HG02840 (cell line): ENCODE data around the gene LSM4.
"Not testable (repeated sequence)": the region's sequence is repeated elsewhere in the genome, so short reads cannot be mapped to it uniquely, and the experiment has no call there.

Experiments
- ATAC-seq: cut with Tn5 transposase; IDR thresholded peaks from one replicate; pipeline ENCODE4 v1.9.1; 2021; ENCODE audit warnings: mild to moderate bottlenecking, moderate library complexity, moderate number of reproducible peaks; ENCODE audit not compliant: unreplicated experiment, low FRiP score

Gene LSM4

DNA sequence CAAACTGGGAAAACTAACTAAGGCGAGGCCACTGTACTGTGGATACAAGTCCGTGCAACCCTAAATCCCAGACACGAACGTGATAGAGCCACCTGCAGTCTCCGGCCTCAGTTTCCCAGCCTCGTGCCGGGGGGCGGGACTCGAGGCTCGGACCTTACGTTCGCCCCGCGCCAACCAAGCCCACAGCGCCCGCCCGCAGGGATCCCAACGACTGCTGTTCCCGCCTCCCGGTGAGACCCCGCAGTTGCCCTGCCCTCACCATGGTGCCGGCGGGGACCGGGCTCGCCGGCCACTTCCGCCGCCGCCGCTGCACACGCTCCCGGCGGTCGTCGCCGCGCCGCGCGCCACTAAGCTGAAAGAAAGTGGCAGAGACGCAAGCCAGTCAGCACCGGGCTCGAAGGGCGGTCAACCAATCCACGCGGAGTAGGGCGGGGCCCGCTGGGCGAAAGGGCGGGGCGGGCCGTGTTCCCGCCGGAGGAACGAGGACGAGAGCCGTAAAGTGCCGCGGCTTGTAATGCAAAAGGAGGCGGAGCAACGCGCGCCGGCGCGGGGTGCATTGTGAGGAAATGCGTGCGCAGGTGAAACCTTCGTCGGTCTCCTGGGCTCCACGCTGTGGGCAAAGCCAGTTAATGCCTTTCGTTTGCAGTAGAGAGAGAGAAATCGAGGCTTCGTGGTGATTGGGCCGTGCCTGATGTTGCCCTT is at the start of gene LSM4:
TSS of gene LSM4 (minus strand) at position 318 of the 702 bp plus-strand sequence. CDS start at position 262, 56 bp downstream.
- ATAC-seq: peak; percentile 88

DNA sequence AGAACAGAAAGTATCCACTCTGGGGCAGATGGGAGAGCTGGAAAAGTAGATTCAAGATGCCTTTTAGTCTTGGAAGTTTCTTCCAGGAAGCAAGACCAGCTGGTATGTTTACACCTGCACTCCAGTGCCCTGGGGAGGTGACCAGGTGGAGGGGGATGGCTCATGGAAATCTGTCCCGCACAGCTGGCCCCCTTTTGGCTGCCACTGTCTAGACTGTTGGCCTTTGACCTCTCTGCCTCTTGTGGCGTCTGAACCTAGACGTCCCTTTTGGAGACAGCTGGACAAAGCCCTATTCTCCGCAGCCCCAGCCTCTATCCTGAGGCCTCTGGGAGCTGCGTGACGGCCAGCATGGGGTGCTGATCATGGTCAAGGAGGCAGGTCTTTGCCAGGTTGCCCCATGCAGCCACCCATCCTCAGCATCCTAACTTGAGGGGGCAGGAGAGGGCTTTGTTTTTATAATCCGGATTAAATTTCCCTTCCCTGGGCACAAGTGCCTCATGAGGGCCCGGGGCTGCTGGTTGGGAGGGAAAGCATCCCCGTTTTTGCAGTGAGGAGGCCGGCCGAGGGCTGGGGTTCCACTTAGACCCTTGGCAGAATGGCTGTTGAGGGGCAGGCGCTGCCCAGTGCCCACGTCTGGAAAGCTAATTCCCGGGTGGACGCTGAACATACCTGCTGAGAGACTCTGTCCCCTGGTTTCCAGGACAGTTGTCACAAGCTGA is 45.8 kb upstream of the LSM4 start:
- ATAC-seq: no peak

DNA sequence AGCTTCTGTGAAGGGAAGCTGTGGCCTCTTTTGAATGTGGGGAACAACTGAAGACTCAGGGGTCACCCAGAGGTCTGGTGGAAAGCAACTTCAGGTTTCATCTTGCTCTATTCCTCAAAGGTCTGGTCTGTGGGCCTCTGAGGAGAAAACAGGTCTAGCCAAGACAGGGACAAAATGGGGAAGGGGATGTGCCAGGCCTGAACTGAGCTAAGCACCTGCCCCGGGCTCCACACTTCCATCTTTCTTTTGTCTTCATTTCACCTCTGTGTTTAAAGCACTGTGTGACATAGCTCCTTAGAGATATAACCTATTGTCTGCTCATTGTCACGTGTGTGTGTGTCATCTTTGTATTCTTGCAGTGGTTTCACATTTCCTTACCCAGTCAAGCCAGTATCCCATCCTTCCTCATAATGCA is 43.2 kb upstream of the LSM4 start:
- ATAC-seq: no peak

GRCh38 chr19:18364826-18365528 is 42.1 kb upstream of the LSM4 start:
- ATAC-seq: no peak

- not testable (repeated sequence) for ATAC-seq
Observed at GRCh38 chr19:18364277-18364825, 41.5 kb upstream of the LSM4 start.

DNA sequence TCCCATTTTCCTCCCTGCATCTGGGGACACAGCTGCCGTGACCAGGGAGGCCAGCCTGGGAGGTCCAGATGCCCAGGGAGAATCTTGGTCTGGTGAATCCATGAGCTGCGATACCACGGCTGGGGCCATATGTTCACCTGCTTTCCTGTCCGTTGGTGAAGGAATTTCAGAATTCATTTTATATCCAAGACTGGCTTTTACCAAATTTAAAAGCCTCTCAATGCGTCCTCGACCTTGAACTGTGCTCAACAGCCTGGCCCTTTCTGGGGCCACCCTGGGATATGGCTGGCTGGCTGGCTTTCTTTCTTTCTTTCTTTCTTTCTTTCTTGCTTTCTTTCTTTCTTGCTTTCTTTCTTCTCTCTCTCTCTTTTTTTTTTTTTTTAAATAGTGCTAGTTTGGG is 40.9 kb upstream of the LSM4 start:
- ATAC-seq: no peak

- no peak for ATAC-seq
Observed at GRCh38 chr19:18362934-18363542, 40.2 kb upstream of the LSM4 start.

GRCh38 chr19:18361646-18362045 is 38.8 kb upstream of the LSM4 start:
- no peak for ATAC-seq

GRCh38 chr19:18357041-18357440 is 34.2 kb upstream of the LSM4 start:
- ATAC-seq: no peak

DNA sequence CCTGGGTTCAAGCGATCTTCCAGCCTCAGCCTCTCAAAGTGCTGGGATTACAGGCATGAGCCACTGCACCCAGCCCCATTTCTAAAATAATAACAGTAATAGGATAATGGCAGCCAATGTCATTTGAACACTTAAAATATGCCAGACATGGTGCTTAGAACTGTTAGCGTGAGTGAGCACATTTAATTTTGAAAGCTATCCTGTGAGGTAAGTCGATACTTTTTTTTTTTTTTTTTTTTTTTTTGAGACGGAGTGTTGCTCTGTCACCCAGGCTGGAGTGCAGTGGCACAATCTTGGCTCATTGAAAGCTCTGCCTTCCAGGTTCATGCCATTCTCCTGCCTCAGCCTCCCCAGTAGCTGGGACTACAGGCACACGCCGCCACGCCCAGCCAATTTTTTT is 31.9 kb upstream of the LSM4 start:
- not testable (repeated sequence) for ATAC-seq

GRCh38 chr19:18353378-18354005 is 30.6 kb upstream of the LSM4 start:
- no peak for ATAC-seq

DNA sequence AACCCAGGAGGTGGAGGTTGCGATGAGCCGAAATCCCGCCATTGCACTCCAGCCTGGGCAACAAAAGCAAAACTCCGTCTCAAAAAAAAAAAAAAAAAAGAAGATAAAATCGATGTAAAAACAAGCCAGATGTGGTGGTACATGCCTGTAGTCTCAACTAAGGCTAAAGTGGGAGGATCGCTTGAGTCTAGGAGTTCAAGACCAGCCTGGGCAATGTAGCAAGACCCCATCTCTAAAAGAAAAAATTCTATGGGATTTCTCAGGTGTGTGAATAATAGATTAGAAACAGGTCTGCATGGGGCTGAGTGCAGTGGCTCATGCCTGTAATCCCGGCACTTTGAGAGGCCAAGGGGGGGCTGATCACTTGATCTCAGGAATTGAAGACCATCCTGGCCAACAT is 28.7 kb upstream of the LSM4 start:
- ATAC-seq: no peak

DNA sequence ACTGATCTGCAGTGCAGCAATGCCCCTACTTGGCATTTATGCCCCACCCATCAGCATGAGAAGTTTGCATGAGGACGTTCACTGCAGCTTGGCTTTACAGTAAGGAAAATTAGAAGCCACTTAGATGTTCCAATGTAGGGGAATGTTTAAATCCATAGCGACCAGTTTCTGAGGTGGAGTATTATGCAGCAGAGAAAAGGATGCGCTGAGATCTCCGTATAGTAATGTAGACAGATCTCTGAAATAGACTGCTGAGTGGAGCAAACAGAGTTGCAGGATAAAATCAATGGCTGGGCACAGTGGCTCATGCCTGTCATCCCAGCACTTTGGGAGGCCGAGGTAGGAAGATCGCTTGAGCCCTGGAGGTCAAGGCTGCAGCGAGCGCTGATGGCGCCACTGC is 27.6 kb upstream of the LSM4 start:
- ATAC-seq: no peak

DNA sequence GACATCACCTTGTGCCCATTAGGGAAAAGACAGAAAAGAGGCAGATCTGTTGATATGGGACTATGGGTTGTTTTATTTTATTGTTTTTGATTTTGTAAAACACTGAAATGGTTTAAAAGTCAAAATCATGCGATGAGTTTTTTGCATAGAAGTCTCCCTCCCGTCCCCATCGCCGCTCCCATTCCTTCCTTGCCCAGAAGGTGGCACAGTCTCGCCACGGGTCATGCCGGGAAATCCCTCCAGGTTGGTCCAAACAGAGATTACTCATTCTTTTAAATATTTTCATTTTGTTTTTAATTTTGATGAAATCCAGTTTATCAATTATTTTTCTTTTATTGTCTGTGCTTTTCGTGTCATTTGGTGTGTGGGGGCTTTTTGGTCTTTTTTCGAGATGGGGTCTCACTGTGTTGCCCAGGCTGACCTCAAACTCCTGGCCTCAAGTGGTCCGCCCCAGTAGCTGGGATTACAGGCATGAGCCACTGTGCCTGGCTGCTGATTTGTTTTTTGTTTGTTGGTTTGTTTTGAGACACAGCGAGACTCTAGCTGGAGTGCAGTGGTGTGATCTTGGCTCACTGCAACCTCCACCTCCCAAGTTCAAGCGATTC is 26.8 kb upstream of the LSM4 start:
- no peak for ATAC-seq

GRCh38 chr19:18348818-18349339 is 26.0 kb upstream of the LSM4 start:
- not testable (repeated sequence) for ATAC-seq

- no peak for ATAC-seq
Observed at GRCh38 chr19:18348171-18348570, 25.3 kb upstream of the LSM4 start.

DNA sequence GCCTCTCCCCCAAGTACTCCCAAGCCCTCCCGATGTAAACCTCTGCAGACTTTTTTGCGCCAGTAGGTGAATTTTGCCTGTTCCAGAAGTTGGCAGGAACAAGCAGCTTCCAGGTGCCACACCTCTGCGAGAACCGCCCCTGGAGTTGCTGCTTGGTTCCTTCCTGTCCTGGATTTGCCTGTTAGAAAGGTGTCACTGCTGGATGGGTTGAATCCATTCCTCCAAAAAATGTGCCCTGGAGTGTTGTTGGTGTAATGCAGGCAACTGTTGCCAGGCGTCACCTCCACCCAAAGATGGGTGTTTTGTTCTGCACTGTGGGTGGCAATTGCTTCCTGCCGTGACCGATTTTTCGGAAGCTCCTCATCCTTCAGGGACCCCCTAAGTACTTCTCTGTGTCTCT is 23.2 kb upstream of the LSM4 start:
- no peak for ATAC-seq

DNA sequence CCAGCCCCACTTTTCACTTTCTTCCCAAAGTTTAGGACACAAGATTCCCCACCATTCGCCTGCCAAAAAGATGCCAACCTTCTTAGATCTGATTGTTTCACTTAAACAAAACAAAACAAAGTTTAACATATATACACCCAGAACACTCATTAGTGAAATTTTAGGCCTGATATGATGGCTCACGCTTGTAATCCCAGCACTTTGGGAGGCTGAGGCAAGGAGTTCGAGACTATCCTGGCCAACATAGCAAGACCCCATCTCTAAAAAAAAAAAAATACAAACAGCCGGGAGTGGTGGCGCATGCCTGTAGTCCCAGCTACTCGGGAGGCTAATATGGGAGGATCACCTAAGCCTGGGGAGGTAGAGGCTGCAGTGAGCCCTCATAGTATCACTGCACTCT is 22.4 kb upstream of the LSM4 start:
- no peak for ATAC-seq

- ATAC-seq: no peak
Observed at GRCh38 chr19:18344582-18344950, 21.7 kb upstream of the LSM4 start.
